HepG2 (cell line): Measurements from ENCODE around the gene ALOX15. TPM values are rescaled to one million over a fixed set of nuclear protein-coding genes. Genes with fewer than 3 reads are reported as not detected.
A peak's percentile ranks its signal among the peaks of the same experiment; 100 is the strongest.

Experiments
- ATAC-seq: fragments of 200-7000 bp; cut with Tn5 transposase; 3 replicates; pipeline ENCODE4 v1.9.1; 2020; ENCODE audit warnings: mild to moderate bottlenecking, moderate library complexity
- BruUV-seq: library from RNA; stranded (reverse); fragments of 400-500 nt; replicated peaks from 2 replicates; lab custom pipeline; 2021; lab: Mats Ljungman, UMichigan
- CTCF ChIA-PET: fragments of 300-600 bp; formaldehyde crosslinking; extraction: SDS; loops from one replicate; lab custom pipeline; 2021; ENCODE audit warnings: low total read pairs, inconsistent platforms, low intra/inter-chr PET ratio; lab: Yijun Ruan, JAX
- POLR2A ChIA-PET: fragments of 350-600 bp; sonication (Branson Sonifier 250); formaldehyde crosslinking; loops from one replicate; lab custom pipeline; 2020; ENCODE audit warnings: antibody characterized with exemption, inconsistent platforms; lab: Yijun Ruan, JAX
- DNase-seq: peaks from one replicate; pipeline ENCODE4 v3.0.0-alpha.2; 2015; ENCODE audit warnings: low spot score
- FAIRE-seq: peaks from 3 replicates; lab custom pipeline; 2011; peaks lifted over from hg19 to GRCh38; lab: Jason Lieb, UNC
- H2AFZ ChIP-seq: one replicate; pipeline ENCODE4 v1.6.1; 2011; ENCODE audit warnings: low read length, inconsistent platforms
- H3K27ac ChIP-seq: fragments of 300-600 bp; 3 replicates; pipeline ENCODE4 v1.8.0; 2011; ENCODE audit warnings: mixed run types, mild to moderate bottlenecking, mixed read lengths, low read length, inconsistent platforms; ENCODE audit not compliant: insufficient read depth; ENCODE audit errors: extremely low read length
- H3K27me3 ChIP-seq, 2 experiments: fragments of 200-600 bp in 1 of 2; 2 replicates in 1 of 2; 3 replicates in 1 of 2; pipeline versions ENCODE4 v1.6.0 to v1.8.0; 2011; ENCODE audit warnings: low read length in 2 of 2, mild to moderate bottlenecking in 2 of 2, moderate library complexity in 2 of 2, inconsistent platforms in 1 of 2; ENCODE audit not compliant: insufficient read depth in 2 of 2, control insufficient read depth in 1 of 2
- H3K36me3 ChIP-seq, 2 experiments: fragments of 200-600 bp in 1 of 2; replicated peaks in 1 of 2; 2 replicates in 1 of 2; 3 replicates in 1 of 2; pipeline versions ENCODE4 v1.5.1 to v1.8.0; 2011; ENCODE audit warnings: low read length in 2 of 2, inconsistent platforms in 1 of 2; ENCODE audit not compliant: insufficient read depth in 2 of 2, control insufficient read depth in 1 of 2
- H3K4me1 ChIP-seq: 2 replicates; pipeline ENCODE4 v1.5.1; 2012; ENCODE audit warnings: low read length, inconsistent platforms; ENCODE audit not compliant: insufficient read depth
- H3K4me2 ChIP-seq: 2 replicates; pipeline ENCODE4 v1.6.0; 2011; ENCODE audit warnings: low read depth, low read length, inconsistent platforms
- H3K4me3 ChIP-seq, 3 experiments: fragments of 200-600 bp in 1 of 3; sonication (generic), shearing (Covaris generic) in 1 of 3; replicated peaks in 1 of 3; 2 replicates each; pipeline ENCODE4 v1.5.1; 2011 to 2016; ENCODE audit warnings: low read length in 3 of 3, inconsistent platforms in 2 of 3, low read depth in 2 of 3, mild to moderate bottlenecking in 2 of 3, control low read depth in 1 of 3, mixed read lengths in 1 of 3; ENCODE audit not compliant: insufficient read depth in 1 of 3
- H3K79me2 ChIP-seq: one replicate; pipeline ENCODE4 v1.6.1; 2011; ENCODE audit warnings: low read length, inconsistent platforms; ENCODE audit not compliant: insufficient read depth
- H3K9ac ChIP-seq: 2 replicates; pipeline ENCODE4 v1.6.0; 2011; ENCODE audit warnings: mild to moderate bottlenecking, low read depth, low read length, inconsistent platforms; ENCODE audit not compliant: insufficient read depth
- H3K9me3 ChIP-seq: 2 replicates; pipeline ENCODE4 v1.5.1; 2012; ENCODE audit warnings: mild to moderate bottlenecking, low read length
- H4K20me1 ChIP-seq: 2 replicates; pipeline ENCODE4 v1.6.0; 2011; ENCODE audit warnings: inconsistent platforms, mild to moderate bottlenecking, low read length, moderate library complexity; ENCODE audit not compliant: insufficient read depth
- FOSL2 ChIP-seq: sonication (generic); formaldehyde crosslinking; IDR thresholded peaks from 2 replicates; pipeline ENCODE4 v1.4.0; 2020; ENCODE audit warnings: missing genetic modification reagents
- NCOA2 ChIP-seq: sonication (generic); formaldehyde crosslinking; IDR thresholded peaks from 2 replicates; pipeline ENCODE4 v1.8.0; 2022; ENCODE audit warnings: inconsistent platforms
- SRSF4 ChIP-seq: fragments of 200-400 bp; formaldehyde crosslinking; IDR thresholded peaks from one replicate; pipeline ENCODE4 v1.6.1; 2018; ENCODE audit warnings: mild to moderate bottlenecking, low read depth, low read length, moderate library complexity; ENCODE audit not compliant: poor library complexity, severe bottlenecking
- ZNF263 ChIP-seq: sonication (generic); formaldehyde crosslinking; IDR thresholded peaks from 2 replicates; pipeline ENCODE4 v1.4.0; 2020; ENCODE audit warnings: missing genetic modification reagents
- WGBS: methylation state at CpG from one replicate; pipeline ENCODE4 v1.1.6; 2017; ENCODE audit warnings: low lambda C conversion rate; 5-methylcytosine and 5-hydroxymethylcytosine counted together
- in situ Hi-C: cut with HindIII; loops from 2 replicates; pipeline ENCODE4 v1.10.0; 2017; ENCODE audit warnings: low pct_unique_long_range_greater_than_20kb; ENCODE audit not compliant: extremely low pct_ligation_motif_present
- intact Hi-C: fragments of 100-400 bp; cut with micrococcal nuclease; formaldehyde crosslinking; loops from one replicate; pipeline ENCODE4 v1.10.0; 2022; ENCODE audit not compliant: unreplicated experiment
- polyA plus RNA-seq, 8 experiments: library from polyadenylated mRNA; depleted of rRNA in 3 of 8; stranded (reverse) in 7 of 8; unstranded in 1 of 8; fragments of >200 nt; fragmentation: Illumina TruSeq in 4 of 8; extraction: Trizol in 4 of 8; gene quantifications; 2 replicates each; pipeline versions ENCODE4 v1.2.1 to v1.2.3, GENCODE V29; 2011 to 2016; ENCODE audit warnings: low read depth in 4 of 8, missing spikeins in 1 of 8, mixed read lengths in 1 of 8; ENCODE audit not compliant: insufficient read depth in 1 of 8
- total RNA-seq, 5 experiments: library from RNA; depleted of rRNA; stranded (reverse); fragments of >200 nt; fragmentation: Illumina TruSeq; extraction: Trizol; gene quantifications; 2 replicates each; pipeline ENCODE4 v1.2.3, GENCODE V29; 2016; ENCODE audit warnings: low read depth in 1 of 5
- TF ChIP-seq, protein P1 (sequence below): sonication (generic); formaldehyde crosslinking; IDR thresholded peaks from 2 replicates; pipeline ENCODE4 v1.9.0; 2022; ENCODE audit warnings: missing genetic modification reagents, mild to moderate bottlenecking, borderline replicate concordance
- TF ChIP-seq, protein P2 (sequence below): sonication (generic); formaldehyde crosslinking; IDR thresholded peaks from 2 replicates; pipeline ENCODE4 v1.5.1; 2020; ENCODE audit warnings: mild to moderate bottlenecking, missing genetic modification reagents, moderate library complexity
- TF ChIP-seq, protein P3 (sequence below): sonication (generic); formaldehyde crosslinking; IDR thresholded peaks from 2 replicates; pipeline ENCODE4 v1.4.0; 2020; ENCODE audit warnings: missing genetic modification reagents
- TF ChIP-seq, protein P4 (sequence below): sonication (generic); IDR thresholded peaks from 2 replicates; pipeline ENCODE4 v1.6.1; 2016; ENCODE audit warnings: low read depth, borderline replicate concordance

Gene ALOX15
- total and polyA plus RNA-seq, 2 of the 13 experiments (the other 11 are each of a cell fraction or from before 2014, with no cell fraction given) = 0.04 TPM; not detected in 1

DNA sequence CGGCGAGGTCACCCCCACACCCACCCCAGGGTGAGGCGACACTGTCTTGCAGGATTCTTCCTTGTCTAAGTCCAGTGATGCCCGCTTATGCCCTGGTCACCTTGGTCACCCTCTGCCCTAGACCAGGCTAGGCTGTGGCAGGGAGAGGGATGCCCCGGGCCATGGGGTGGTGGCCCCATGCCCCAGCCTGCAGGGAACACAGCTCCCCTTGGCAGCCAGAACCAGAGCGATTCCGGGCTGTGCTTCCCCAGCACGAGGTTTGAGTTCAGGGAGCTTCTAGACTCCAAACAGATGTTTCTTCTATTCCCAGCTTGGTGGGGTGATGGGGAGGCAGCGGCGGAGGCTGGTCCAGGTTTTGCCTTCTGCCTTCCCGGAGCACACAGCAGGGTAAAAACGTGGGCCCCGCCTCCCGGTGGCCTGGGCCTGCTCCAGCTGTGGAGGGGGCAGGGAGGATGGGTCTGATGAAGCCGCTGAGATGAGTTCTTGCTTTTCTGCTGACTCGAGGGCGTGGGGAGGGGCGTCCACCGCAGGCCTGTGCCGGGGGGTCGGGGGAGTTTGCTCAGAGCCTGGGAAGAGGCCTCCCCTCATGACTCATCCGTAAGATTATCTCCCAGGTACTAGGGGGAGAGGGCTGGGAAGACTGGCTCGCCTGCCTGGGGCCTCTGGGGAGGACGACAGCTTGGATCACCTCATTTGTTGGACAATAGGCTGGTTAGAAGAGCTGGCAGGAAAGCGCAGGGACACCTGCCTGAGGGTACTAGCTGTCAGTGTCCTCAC is 41.8 kb downstream of the ALOX15 start:
- Histone ChIP-seq H2AFZ (no peak overlapping the region), H3K79me2 (no peaks in the 10 kb centered on the region), H3K4me3 (peak overlapping the region in 1 of 3 experiments; percentile 10; a peak in 1 of 6 replicates), H4K20me1 (no peaks in the 10 kb centered on the region), H3K9me3 (no peaks in the 10 kb centered on the region), H3K9ac (no peak overlapping the region), H3K4me2 (peak overlapping the region; percentile 37; the same call in 1 of the 2 replicates), H3K4me1 (peaks cover 28% of the 10 kb centered on the region), H3K27ac (no peak overlapping the region), H3K36me3 (no peaks in the 10 kb centered on the region), H3K27me3 (no peaks in the 10 kb centered on the region)
- no TSS peak for BruUV-seq
- in situ Hi-C loops = no loop called here
- 26% methylated on average over 14 of the region's 25 CpGs for WGBS
- FAIRE-seq = no peak
- DNase-seq = peak; percentile 47
- ATAC-seq = peak; percentile 35
- TF ChIP-seq, protein P1, sequence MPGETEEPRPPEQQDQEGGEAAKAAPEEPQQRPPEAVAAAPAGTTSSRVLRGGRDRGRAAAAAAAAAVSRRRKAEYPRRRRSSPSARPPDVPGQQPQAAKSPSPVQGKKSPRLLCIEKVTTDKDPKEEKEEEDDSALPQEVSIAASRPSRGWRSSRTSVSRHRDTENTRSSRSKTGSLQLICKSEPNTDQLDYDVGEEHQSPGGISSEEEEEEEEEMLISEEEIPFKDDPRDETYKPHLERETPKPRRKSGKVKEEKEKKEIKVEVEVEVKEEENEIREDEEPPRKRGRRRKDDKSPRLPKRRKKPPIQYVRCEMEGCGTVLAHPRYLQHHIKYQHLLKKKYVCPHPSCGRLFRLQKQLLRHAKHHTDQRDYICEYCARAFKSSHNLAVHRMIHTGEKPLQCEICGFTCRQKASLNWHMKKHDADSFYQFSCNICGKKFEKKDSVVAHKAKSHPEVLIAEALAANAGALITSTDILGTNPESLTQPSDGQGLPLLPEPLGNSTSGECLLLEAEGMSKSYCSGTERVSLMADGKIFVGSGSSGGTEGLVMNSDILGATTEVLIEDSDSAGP = 0 out of 2 replicates have a peak, but pooled peaks have one; percentile 10
- TF ChIP-seq, protein P2, sequence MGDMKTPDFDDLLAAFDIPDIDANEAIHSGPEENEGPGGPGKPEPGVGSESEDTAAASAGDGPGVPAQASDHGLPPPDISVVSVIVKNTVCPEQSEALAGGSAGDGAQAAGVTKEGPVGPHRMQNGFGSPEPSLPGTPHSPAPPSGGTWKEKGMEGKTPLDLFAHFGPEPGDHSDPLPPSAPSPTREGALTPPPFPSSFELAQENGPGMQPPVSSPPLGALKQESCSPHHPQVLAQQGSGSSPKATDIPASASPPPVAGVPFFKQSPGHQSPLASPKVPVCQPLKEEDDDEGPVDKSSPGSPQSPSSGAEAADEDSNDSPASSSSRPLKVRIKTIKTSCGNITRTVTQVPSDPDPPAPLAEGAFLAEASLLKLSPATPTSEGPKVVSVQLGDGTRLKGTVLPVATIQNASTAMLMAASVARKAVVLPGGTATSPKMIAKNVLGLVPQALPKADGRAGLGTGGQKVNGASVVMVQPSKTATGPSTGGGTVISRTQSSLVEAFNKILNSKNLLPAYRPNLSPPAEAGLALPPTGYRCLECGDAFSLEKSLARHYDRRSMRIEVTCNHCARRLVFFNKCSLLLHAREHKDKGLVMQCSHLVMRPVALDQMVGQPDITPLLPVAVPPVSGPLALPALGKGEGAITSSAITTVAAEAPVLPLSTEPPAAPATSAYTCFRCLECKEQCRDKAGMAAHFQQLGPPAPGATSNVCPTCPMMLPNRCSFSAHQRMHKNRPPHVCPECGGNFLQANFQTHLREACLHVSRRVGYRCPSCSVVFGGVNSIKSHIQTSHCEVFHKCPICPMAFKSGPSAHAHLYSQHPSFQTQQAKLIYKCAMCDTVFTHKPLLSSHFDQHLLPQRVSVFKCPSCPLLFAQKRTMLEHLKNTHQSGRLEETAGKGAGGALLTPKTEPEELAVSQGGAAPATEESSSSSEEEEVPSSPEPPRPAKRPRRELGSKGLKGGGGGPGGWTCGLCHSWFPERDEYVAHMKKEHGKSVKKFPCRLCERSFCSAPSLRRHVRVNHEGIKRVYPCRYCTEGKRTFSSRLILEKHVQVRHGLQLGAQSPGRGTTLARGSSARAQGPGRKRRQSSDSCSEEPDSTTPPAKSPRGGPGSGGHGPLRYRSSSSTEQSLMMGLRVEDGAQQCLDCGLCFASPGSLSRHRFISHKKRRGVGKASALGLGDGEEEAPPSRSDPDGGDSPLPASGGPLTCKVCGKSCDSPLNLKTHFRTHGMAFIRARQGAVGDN = peak; percentile 25
- TF ChIP-seq, protein P3, sequence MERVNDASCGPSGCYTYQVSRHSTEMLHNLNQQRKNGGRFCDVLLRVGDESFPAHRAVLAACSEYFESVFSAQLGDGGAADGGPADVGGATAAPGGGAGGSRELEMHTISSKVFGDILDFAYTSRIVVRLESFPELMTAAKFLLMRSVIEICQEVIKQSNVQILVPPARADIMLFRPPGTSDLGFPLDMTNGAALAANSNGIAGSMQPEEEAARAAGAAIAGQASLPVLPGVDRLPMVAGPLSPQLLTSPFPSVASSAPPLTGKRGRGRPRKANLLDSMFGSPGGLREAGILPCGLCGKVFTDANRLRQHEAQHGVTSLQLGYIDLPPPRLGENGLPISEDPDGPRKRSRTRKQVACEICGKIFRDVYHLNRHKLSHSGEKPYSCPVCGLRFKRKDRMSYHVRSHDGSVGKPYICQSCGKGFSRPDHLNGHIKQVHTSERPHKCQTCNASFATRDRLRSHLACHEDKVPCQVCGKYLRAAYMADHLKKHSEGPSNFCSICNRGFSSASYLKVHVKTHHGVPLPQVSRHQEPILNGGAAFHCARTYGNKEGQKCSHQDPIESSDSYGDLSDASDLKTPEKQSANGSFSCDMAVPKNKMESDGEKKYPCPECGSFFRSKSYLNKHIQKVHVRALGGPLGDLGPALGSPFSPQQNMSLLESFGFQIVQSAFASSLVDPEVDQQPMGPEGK = peak; percentile 21; the same call in 1 of the 2 replicates
- TF ChIP-seq NCOA2 = no peak
- TF ChIP-seq FOSL2 (CRISPR knock-in tag) = peak; percentile 74
- TF ChIP-seq SRSF4 = no peak
- TF ChIP-seq ZNF263 = peak; percentile 72
- TF ChIP-seq, protein P4, sequence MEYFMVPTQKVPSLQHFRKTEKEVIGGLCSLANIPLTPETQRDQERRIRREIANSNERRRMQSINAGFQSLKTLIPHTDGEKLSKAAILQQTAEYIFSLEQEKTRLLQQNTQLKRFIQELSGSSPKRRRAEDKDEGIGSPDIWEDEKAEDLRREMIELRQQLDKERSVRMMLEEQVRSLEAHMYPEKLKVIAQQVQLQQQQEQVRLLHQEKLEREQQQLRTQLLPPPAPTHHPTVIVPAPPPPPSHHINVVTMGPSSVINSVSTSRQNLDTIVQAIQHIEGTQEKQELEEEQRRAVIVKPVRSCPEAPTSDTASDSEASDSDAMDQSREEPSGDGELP = peak; percentile 43; the same call in 1 of the 2 replicates
- intact Hi-C loops = no loop called here
- POLR2A ChIA-PET = no interaction called here
- CTCF ChIA-PET = interaction anchor here (1.2 kb wide), 1 partner anchor 34 kb away, joined by 3 read pairs; no protein-coding TSS in a partner anchor
